Fibroblast of skin of back (primary cell): Measurements from ENCODE around the gene NRXN2.
A peak's percentile ranks its signal among the peaks of the same experiment; 100 is the strongest.

Experiments
- DNase-seq: peaks from one replicate; pipeline ENCODE4 v3.0.0-alpha.2; 2013

The NRXN2 gene

GRCh38 chr11:64624883-64625481 lies 98.0 kb downstream of the NRXN2 start:
- no peak for DNase-seq

GRCh38 chr11:64622681-64623080 lies 100.3 kb downstream of the NRXN2 start:
- no peak for DNase-seq

- DNase-seq, result no peak
Measured at GRCh38 chr11:64621283-64622019, 101.5 kb downstream of the NRXN2 start.

GRCh38 chr11:64620381-64620971 lies 102.5 kb downstream of the NRXN2 start:
- DNase-seq, result no peak

GRCh38 chr11:64619811-64620380 lies 103.1 kb downstream of the NRXN2 start:
- DNase-seq, result peak; percentile 60

GRCh38 chr11:64619196-64619595 lies 103.8 kb downstream of the NRXN2 start:
- DNase-seq, result no peak

GRCh38 chr11:64616817-64617216 lies 106.2 kb downstream of the NRXN2 start:
- no peak for DNase-seq

- DNase-seq, result no peak
Measured at GRCh38 chr11:64614917-64615316, 108.1 kb downstream of the NRXN2 start.

- no peak for DNase-seq
Measured at GRCh38 chr11:64613648-64614047, 109.3 kb downstream of the NRXN2 start.

GRCh38 chr11:64611869-64612646 lies 110.9 kb downstream of the NRXN2 start:
- DNase-seq, result no peak

- no peak for DNase-seq
Measured at GRCh38 chr11:64611176-64611575, 111.8 kb downstream of the NRXN2 start.

GRCh38 chr11:64610596-64610995 lies 112.4 kb downstream of the NRXN2 start:
- no peak for DNase-seq

- DNase-seq, result no peak
Measured at GRCh38 chr11:64609436-64610047, 113.5 kb downstream of the NRXN2 start.

- DNase-seq, result no peak
Measured at GRCh38 chr11:64608636-64609035, 114.4 kb downstream of the NRXN2 start.

GRCh38 chr11:64608046-64608445 lies 115.0 kb downstream of the NRXN2 start:
- peak; percentile 21 for DNase-seq

- no peak for DNase-seq
Measured at GRCh38 chr11:64607381-64607985, 115.5 kb downstream of the NRXN2 start.

- DNase-seq, result no peak
Measured at GRCh38 chr11:64606796-64607380, 116.1 kb downstream of the NRXN2 start.

- no peak for DNase-seq
Measured at GRCh38 chr11:64605656-64606585, 117.1 kb downstream of the NRXN2 start.

- no peak for DNase-seq
Measured at GRCh38 chr11:64605244-64605560, 117.8 kb downstream of the NRXN2 start.

- DNase-seq, result no peak
Measured at GRCh38 chr11:64604458-64605243, 118.3 kb downstream of the NRXN2 start.
